HepG2 (cell line): Measurements from ENCODE around the gene CCDC9B. TPM values are rescaled to one million over a fixed set of nuclear protein-coding genes. Genes with fewer than 3 reads are reported as not detected.
A peak's percentile ranks its signal among the peaks of the same experiment; 100 is the strongest.

ENCODE experiments used
- CBX1 ChIP-seq: IDR thresholded peaks from one replicate; pipeline ENCODE4 v1.6.1; 2016; ENCODE audit warnings: antibody characterized with exemption, low read depth
- EP300 ChIP-seq, 3 experiments: sonication (generic) in 1 of 3; formaldehyde crosslinking in 1 of 3; IDR thresholded peaks; 2 replicates each; pipeline versions ENCODE4 v1.5.1 to v1.6.1; 2011 to 2020; ENCODE audit warnings: low read depth in 2 of 3, low read length in 2 of 3, borderline replicate concordance in 1 of 3, improper control_type of control experiment in 1 of 3, mild to moderate bottlenecking in 1 of 3, missing genetic modification reagents in 1 of 3, moderate library complexity in 1 of 3
- HNF4G ChIP-seq, 2 experiments: sonication (generic) in 1 of 2; formaldehyde crosslinking in 1 of 2; IDR thresholded peaks; 2 replicates each; pipeline versions ENCODE4 v1.4.0 to v1.6.1; 2011 to 2020; ENCODE audit warnings: borderline replicate concordance in 2 of 2, low read depth in 2 of 2, mild to moderate bottlenecking in 2 of 2, low read length in 1 of 2, missing genetic modification reagents in 1 of 2, moderate library complexity in 1 of 2
- MTF2 ChIP-seq: sonication (generic); formaldehyde crosslinking; IDR thresholded peaks from 2 replicates; pipeline ENCODE4 v1.5.0; 2020; ENCODE audit warnings: missing genetic modification reagents, borderline replicate concordance
- PHB2 ChIP-seq: fragments of 450-650 bp; IDR thresholded peaks from 2 replicates; pipeline ENCODE4 v1.6.1; 2018; ENCODE audit not compliant: partially characterized antibody
- POLR2AphosphoS2 ChIP-seq: IDR thresholded peaks from 2 replicates; pipeline ENCODE4 v1.6.1; 2011; ENCODE audit warnings: low read depth, low read length, improper control_type of control experiment
- ZNF207 ChIP-seq: fragments of 450-650 bp; IDR thresholded peaks from 2 replicates; pipeline ENCODE4 v1.6.1; 2016; ENCODE audit warnings: antibody characterized with exemption, borderline replicate concordance
- ZNF713 ChIP-seq: sonication (generic); formaldehyde crosslinking; IDR thresholded peaks from 2 replicates; pipeline ENCODE4 v1.4.0; 2020; ENCODE audit warnings: mild to moderate bottlenecking, missing genetic modification reagents
- polyA plus RNA-seq, 8 experiments: library from polyadenylated mRNA; depleted of rRNA in 3 of 8; stranded (reverse) in 7 of 8; unstranded in 1 of 8; fragments of >200 nt; fragmentation: Illumina TruSeq in 4 of 8; extraction: Trizol in 4 of 8; gene quantifications; 2 replicates each; pipeline versions ENCODE4 v1.2.1 to v1.2.3, GENCODE V29; 2011 to 2016; ENCODE audit warnings: low read depth in 4 of 8, missing spikeins in 1 of 8, mixed read lengths in 1 of 8; ENCODE audit not compliant: insufficient read depth in 1 of 8
- total RNA-seq, 5 experiments: library from RNA; depleted of rRNA; stranded (reverse); fragments of >200 nt; fragmentation: Illumina TruSeq; extraction: Trizol; gene quantifications; 2 replicates each; pipeline ENCODE4 v1.2.3, GENCODE V29; 2016; ENCODE audit warnings: low read depth in 1 of 5
- TF ChIP-seq, protein P1 (sequence below): sonication (generic); formaldehyde crosslinking; IDR thresholded peaks from 2 replicates; pipeline ENCODE4 v1.9.0; 2022; ENCODE audit warnings: missing genetic modification reagents, mild to moderate bottlenecking, borderline replicate concordance
- TF ChIP-seq, protein P2 (sequence below): sonication (generic); formaldehyde crosslinking; IDR thresholded peaks from 2 replicates; pipeline ENCODE4 v1.4.0; 2020; ENCODE audit warnings: missing genetic modification reagents, borderline replicate concordance
- TF ChIP-seq, protein P3 (sequence below): sonication (generic); formaldehyde crosslinking; conservative IDR thresholded peaks from 2 replicates; pipeline ENCODE4 v1.8.0; 2022; ENCODE audit warnings: mild to moderate bottlenecking, moderate library complexity, missing genetic modification reagents
- TF ChIP-seq, protein P4 (sequence below): sonication (generic); formaldehyde crosslinking; IDR thresholded peaks from 2 replicates; pipeline ENCODE4 v1.4.0; 2020; ENCODE audit warnings: missing genetic modification reagents
- TF ChIP-seq, protein P5 (sequence below): sonication (generic); formaldehyde crosslinking; IDR thresholded peaks from 2 replicates; pipeline ENCODE4 v1.5.0; 2020; ENCODE audit warnings: mild to moderate bottlenecking, missing genetic modification reagents
- TF ChIP-seq, protein P6 (sequence below): IDR thresholded peaks from 2 replicates; pipeline ENCODE4 v1.6.1; 2016; ENCODE audit warnings: missing genetic modification reagents, missing compliant biosample characterization

Gene CCDC9B
- total and polyA plus RNA-seq, 2 of the 13 experiments (the other 11 are each of a cell fraction or from before 2014, with no cell fraction given), result 0.98 to 1.6 TPM

DNA sequence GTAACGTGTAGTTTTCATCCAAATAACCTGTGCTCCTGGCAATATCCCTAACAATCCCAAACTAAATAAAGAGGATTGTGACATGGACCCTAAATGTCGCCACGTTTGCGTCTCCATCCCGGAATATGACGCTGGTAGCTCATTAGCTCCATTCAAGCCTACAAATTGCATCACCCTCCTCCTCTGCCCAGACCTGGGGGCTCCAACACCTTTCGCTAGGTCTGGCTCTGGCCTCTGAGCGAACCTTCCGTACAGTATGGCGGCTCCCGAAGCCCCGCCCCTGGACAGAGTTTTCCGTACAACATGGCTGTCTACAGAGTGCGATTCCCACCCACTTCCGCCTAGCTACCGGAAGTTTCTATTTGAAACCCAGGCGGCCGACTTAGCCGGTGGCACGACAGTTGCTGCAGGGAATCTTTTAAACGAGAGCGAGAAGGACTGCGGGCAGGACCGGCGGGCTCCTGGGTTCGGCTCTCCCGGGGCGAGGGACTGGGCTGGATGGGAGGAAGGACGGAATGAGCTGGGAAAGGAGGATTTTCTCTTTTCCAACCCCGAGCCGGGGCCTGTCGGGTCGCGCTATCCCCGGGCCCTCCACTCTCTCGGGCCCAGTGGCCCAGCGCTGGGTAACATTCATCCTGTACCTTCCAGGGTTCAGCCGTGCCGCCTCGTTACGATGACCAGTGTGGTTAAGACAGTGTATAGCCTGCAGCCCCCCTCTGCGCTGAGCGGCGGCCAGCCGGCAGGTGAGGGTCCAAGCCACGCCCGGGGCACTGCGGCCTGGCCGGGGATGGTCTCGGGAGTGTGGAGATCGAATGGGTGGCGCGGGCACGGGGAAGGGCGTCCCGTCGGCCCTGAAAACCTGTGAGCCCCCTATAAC lies 42.1 kb upstream of the CCDC9B start, which contains the start of gene KNSTRN (continued):
- TF ChIP-seq, protein P1, sequence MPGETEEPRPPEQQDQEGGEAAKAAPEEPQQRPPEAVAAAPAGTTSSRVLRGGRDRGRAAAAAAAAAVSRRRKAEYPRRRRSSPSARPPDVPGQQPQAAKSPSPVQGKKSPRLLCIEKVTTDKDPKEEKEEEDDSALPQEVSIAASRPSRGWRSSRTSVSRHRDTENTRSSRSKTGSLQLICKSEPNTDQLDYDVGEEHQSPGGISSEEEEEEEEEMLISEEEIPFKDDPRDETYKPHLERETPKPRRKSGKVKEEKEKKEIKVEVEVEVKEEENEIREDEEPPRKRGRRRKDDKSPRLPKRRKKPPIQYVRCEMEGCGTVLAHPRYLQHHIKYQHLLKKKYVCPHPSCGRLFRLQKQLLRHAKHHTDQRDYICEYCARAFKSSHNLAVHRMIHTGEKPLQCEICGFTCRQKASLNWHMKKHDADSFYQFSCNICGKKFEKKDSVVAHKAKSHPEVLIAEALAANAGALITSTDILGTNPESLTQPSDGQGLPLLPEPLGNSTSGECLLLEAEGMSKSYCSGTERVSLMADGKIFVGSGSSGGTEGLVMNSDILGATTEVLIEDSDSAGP (CRISPR knock-in tag), result peak; percentile 68; the same call in 1 of the 2 replicates
- TF ChIP-seq CBX1 (no peak), ZNF713 (CRISPR knock-in tag) (no peak), ZNF207 (no peak), PHB2 (no peak), EP300 (IDR thresholded peaks at IDR 0.05; ENCODE audit: low read depth in 2 of 2, low read length in 2 of 2) (0 out of 4 replicates have a peak, but pooled peaks of 1 of the 2 experiments have one; percentile 8), EP300 (CRISPR knock-in tag; IDR thresholded peaks at IDR 0.05; ENCODE audit: borderline replicate concordance) (no peak), HNF4G (IDR thresholded peaks at IDR 0.05; ENCODE audit: borderline replicate concordance, low read depth, low read length) (no peak), HNF4G (CRISPR knock-in tag; IDR thresholded peaks at IDR 0.05; ENCODE audit: borderline replicate concordance, low read depth) (0 out of 2 replicates have a peak, but pooled peaks have one; percentile 22), MTF2 (CRISPR knock-in tag) (no peak), POLR2AphosphoS2 (no peak)
- TF ChIP-seq, protein P2, sequence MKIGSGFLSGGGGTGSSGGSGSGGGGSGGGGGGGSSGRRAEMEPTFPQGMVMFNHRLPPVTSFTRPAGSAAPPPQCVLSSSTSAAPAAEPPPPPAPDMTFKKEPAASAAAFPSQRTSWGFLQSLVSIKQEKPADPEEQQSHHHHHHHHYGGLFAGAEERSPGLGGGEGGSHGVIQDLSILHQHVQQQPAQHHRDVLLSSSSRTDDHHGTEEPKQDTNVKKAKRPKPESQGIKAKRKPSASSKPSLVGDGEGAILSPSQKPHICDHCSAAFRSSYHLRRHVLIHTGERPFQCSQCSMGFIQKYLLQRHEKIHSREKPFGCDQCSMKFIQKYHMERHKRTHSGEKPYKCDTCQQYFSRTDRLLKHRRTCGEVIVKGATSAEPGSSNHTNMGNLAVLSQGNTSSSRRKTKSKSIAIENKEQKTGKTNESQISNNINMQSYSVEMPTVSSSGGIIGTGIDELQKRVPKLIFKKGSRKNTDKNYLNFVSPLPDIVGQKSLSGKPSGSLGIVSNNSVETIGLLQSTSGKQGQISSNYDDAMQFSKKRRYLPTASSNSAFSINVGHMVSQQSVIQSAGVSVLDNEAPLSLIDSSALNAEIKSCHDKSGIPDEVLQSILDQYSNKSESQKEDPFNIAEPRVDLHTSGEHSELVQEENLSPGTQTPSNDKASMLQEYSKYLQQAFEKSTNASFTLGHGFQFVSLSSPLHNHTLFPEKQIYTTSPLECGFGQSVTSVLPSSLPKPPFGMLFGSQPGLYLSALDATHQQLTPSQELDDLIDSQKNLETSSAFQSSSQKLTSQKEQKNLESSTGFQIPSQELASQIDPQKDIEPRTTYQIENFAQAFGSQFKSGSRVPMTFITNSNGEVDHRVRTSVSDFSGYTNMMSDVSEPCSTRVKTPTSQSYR (CRISPR knock-in tag), result no peak
- TF ChIP-seq, protein P3, sequence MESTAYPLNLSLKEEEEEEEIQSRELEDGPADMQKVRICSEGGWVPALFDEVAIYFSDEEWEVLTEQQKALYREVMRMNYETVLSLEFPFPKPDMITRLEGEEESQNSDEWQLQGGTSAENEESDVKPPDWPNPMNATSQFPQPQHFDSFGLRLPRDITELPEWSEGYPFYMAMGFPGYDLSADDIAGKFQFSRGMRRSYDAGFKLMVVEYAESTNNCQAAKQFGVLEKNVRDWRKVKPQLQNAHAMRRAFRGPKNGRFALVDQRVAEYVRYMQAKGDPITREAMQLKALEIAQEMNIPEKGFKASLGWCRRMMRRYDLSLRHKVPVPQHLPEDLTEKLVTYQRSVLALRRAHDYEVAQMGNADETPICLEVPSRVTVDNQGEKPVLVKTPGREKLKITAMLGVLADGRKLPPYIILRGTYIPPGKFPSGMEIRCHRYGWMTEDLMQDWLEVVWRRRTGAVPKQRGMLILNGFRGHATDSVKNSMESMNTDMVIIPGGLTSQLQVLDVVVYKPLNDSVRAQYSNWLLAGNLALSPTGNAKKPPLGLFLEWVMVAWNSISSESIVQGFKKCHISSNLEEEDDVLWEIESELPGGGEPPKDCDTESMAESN (CRISPR knock-in tag), result no peak
- TF ChIP-seq, protein P4, sequence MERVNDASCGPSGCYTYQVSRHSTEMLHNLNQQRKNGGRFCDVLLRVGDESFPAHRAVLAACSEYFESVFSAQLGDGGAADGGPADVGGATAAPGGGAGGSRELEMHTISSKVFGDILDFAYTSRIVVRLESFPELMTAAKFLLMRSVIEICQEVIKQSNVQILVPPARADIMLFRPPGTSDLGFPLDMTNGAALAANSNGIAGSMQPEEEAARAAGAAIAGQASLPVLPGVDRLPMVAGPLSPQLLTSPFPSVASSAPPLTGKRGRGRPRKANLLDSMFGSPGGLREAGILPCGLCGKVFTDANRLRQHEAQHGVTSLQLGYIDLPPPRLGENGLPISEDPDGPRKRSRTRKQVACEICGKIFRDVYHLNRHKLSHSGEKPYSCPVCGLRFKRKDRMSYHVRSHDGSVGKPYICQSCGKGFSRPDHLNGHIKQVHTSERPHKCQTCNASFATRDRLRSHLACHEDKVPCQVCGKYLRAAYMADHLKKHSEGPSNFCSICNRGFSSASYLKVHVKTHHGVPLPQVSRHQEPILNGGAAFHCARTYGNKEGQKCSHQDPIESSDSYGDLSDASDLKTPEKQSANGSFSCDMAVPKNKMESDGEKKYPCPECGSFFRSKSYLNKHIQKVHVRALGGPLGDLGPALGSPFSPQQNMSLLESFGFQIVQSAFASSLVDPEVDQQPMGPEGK, result peak; percentile 56; the same call in 1 of the 2 replicates
- TF ChIP-seq, protein P5, sequence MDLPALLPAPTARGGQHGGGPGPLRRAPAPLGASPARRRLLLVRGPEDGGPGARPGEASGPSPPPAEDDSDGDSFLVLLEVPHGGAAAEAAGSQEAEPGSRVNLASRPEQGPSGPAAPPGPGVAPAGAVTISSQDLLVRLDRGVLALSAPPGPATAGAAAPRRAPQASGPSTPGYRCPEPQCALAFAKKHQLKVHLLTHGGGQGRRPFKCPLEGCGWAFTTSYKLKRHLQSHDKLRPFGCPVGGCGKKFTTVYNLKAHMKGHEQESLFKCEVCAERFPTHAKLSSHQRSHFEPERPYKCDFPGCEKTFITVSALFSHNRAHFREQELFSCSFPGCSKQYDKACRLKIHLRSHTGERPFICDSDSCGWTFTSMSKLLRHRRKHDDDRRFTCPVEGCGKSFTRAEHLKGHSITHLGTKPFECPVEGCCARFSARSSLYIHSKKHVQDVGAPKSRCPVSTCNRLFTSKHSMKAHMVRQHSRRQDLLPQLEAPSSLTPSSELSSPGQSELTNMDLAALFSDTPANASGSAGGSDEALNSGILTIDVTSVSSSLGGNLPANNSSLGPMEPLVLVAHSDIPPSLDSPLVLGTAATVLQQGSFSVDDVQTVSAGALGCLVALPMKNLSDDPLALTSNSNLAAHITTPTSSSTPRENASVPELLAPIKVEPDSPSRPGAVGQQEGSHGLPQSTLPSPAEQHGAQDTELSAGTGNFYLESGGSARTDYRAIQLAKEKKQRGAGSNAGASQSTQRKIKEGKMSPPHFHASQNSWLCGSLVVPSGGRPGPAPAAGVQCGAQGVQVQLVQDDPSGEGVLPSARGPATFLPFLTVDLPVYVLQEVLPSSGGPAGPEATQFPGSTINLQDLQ (CRISPR knock-in tag), result no peak; the same call in 1 of the 2 replicates
- TF ChIP-seq, protein P6, sequence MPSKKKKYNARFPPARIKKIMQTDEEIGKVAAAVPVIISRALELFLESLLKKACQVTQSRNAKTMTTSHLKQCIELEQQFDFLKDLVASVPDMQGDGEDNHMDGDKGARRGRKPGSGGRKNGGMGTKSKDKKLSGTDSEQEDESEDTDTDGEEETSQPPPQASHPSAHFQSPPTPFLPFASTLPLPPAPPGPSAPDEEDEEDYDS (CRISPR knock-in tag), result peak; percentile 47
